ENCODE results near the gene EXOC6.
"Not testable (repeated sequence)": the region's sequence is repeated elsewhere in the genome, so short reads cannot be mapped to it uniquely, and the experiment has no call there.

Gene EXOC6

GRCh38 chr10:93083743-93084539 lies 235.6 kb downstream of the EXOC6 start:
- no peak for DNase-seq

GRCh38 chr10:93085272-93085859 lies 237.0 kb downstream of the EXOC6 start:
- DNase-seq: no peak

DNA sequence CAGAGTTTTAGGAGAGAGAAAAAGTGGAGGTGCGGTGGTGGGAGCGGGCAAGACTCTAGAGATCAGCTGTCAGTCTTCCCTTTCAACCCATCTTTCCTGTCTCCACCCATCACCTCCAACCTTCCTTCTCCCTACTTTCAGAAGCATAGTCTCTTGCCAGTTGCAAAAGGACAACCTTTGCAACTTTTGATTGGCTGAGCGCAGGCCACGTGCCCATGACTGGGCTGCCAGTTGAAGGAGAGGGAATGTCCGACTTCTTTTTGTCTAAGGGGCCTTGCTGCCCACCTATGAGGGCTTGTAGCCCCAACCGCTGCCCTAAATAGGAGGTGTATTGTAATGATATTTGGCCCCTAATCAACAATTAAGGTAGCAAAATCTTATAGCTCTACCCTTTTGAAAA lies 238.0 kb downstream of the EXOC6 start:
- DNase-seq: no peak

DNA sequence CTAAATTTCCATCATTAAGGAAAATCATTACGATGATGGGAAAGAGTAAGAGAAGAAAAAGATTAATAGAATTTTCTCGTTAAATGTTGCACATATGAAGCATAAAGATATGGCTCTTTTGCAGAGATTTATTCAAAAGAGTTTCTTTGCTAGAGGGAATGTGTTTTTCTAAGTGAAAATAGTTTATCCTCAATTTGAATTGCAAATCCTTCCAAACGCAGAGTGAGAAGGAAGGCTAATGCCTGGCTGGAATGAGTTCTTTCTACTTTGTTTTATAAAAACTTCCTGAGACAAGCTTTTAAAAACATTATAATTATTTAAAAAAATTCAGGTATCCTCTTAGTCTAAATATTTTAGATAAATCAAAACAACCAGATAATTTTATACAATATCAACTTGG lies 239.5 kb downstream of the EXOC6 start:
- DNase-seq: no peak

GRCh38 chr10:93088466-93088865 lies 240.1 kb downstream of the EXOC6 start:
- no peak for DNase-seq

GRCh38 chr10:93090619-93091018 lies 242.3 kb downstream of the EXOC6 start:
- DNase-seq: no peak

- DNase-seq: no peak
Observed at GRCh38 chr10:93091960-93092359, 243.6 kb downstream of the EXOC6 start.

DNA sequence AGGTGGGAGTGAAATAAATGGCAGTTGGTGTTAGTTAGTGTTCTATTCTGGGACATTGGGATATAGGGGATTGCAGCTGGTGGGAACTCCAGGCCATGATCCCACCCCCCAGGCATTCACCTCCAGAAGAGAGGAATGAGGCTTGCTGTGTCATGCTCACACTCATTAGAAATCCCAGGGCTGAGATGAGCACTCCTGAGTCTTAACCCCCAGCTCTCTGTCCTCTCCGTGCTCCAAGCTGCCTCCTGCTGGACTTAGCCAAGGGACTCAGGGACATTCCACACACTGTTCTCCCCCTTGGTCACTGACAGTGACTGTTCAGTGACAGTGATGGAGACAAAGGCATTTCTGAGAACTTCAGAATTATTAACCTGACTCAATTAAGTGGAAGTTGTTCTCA lies 246.9 kb downstream of the EXOC6 start:
- no peak for DNase-seq

DNA sequence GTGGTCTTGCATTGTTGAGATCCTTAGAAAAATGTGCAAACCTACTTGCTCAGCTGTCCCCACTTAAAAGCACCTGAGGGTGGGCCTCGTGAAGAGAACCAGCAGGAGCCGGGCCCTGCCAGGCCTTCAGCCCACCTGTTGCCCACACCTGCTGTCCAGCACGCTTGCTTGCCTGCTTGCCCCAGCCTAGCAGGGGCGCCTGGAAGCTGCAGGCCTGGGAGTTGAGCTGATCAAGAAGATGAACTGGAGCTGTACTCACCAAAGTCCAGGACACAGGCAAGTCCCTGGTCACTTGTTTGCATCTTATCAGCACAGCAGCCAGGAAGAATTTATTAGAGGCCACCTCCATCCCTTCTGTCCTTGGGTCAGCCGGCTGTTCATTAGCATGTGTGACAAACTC lies 248.6 kb downstream of the EXOC6 start:
- DNase-seq: no peak

- no peak for DNase-seq
Observed at GRCh38 chr10:93097386-93097785, 249.1 kb downstream of the EXOC6 start.

- no peak for DNase-seq
Observed at GRCh38 chr10:93098816-93099215, 250.5 kb downstream of the EXOC6 start.

GRCh38 chr10:93099670-93100069 lies 251.3 kb downstream of the EXOC6 start:
- DNase-seq: no peak

DNA sequence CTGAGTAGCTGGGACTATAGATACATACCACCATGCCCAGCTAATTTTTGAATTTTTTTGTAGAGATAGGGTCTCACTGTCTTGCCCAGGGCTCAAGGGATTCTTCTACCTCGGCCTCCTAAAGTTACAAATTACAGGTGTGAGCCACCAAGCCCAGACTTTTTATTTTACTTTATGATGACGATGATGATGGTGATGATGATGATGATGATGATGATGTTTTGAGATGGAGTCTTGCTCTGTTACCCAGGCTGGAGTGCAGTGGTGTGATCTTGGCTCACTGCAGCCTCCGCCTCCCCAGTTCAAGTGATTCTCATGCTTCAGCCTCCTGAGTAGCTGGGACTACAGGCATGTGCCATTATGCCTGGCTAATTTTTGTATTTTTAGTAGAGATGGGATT lies 252.8 kb downstream of the EXOC6 start:
- not testable (repeated sequence) for DNase-seq

GRCh38 chr10:93103953-93104352 lies 255.6 kb downstream of the EXOC6 start:
- no peak for DNase-seq

- no peak for DNase-seq
Observed at GRCh38 chr10:93106631-93107072, 258.3 kb downstream of the EXOC6 start.

Data from T-helper 1 cell (primary cell).